HCT116 (cell line): ENCODE results near the gene C19orf85.

Source experiments
- EZH2 ChIP-seq: fragments of 200-600 bp; sonication (generic); IDR thresholded peaks from 2 replicates; pipeline ENCODE4 v1.6.1; 2017; ENCODE audit warnings: antibody characterized with exemption, mixed run types
- EZH2phosphoT487 ChIP-seq: fragments of 200-600 bp; IDR thresholded peaks from 2 replicates; pipeline ENCODE4 v1.6.1; 2018; ENCODE audit warnings: antibody characterized with exemption, borderline replicate concordance
- FOSL1 ChIP-seq: IDR thresholded peaks from 2 replicates; pipeline ENCODE4 v1.6.1; 2012; ENCODE audit warnings: low read depth
- JUND ChIP-seq: IDR thresholded peaks from 2 replicates; pipeline ENCODE4 v1.6.1; 2012
- MAX ChIP-seq: IDR thresholded peaks from 2 replicates; pipeline ENCODE4 v1.6.1; 2012
- POLR2A ChIP-seq: IDR thresholded peaks from 2 replicates; pipeline ENCODE4 v1.7.0; 2011; ENCODE audit warnings: borderline replicate concordance; ENCODE audit not compliant: insufficient read depth, insufficient read length; ENCODE audit errors: extremely low read depth
- POLR2AphosphoS5 ChIP-seq: IDR thresholded peaks from 2 replicates; pipeline ENCODE4 v1.6.1; 2011; ENCODE audit warnings: mild to moderate bottlenecking, low read depth, low read length, moderate library complexity
- RAD21 ChIP-seq: IDR thresholded peaks from 2 replicates; pipeline ENCODE4 v1.6.1; 2012; ENCODE audit warnings: low read depth, mild to moderate bottlenecking
- SIN3A ChIP-seq: IDR thresholded peaks from 2 replicates; pipeline ENCODE4 v1.6.1; 2012; ENCODE audit warnings: low read depth
- SP1 ChIP-seq: IDR thresholded peaks from 2 replicates; pipeline ENCODE4 v1.6.1; 2012; ENCODE audit warnings: low read depth
- SRF ChIP-seq: IDR thresholded peaks from 2 replicates; pipeline ENCODE4 v1.6.1; 2012; ENCODE audit warnings: low read depth
- YY1 ChIP-seq: IDR thresholded peaks from 2 replicates; pipeline ENCODE4 v1.6.1; 2011; ENCODE audit warnings: low read length, low read depth, moderate library complexity, mild to moderate bottlenecking; ENCODE audit not compliant: insufficient replicate concordance; ENCODE audit errors: extremely low read depth
- TF ChIP-seq, protein P1 (sequence below), 3 experiments: fragments of 200-600 bp in 1 of 3; sonication (generic) in 1 of 3; IDR thresholded peaks in 2 of 3; conservative IDR thresholded peaks in 1 of 3; 2 replicates each; pipeline ENCODE4 v1.5.1; 2012 to 2017; ENCODE audit warnings: low read depth in 2 of 3, low read length in 2 of 3, antibody characterized with exemption in 1 of 3, borderline replicate concordance in 1 of 3, control low read depth in 1 of 3, mild to moderate bottlenecking in 1 of 3, mixed read lengths in 1 of 3, mixed run types in 1 of 3, moderate library complexity in 1 of 3; ENCODE audit not compliant: insufficient read depth in 1 of 3
- TF ChIP-seq, protein P2 (sequence below): IDR thresholded peaks from 2 replicates; pipeline ENCODE4 v1.6.1; 2012

DNA sequence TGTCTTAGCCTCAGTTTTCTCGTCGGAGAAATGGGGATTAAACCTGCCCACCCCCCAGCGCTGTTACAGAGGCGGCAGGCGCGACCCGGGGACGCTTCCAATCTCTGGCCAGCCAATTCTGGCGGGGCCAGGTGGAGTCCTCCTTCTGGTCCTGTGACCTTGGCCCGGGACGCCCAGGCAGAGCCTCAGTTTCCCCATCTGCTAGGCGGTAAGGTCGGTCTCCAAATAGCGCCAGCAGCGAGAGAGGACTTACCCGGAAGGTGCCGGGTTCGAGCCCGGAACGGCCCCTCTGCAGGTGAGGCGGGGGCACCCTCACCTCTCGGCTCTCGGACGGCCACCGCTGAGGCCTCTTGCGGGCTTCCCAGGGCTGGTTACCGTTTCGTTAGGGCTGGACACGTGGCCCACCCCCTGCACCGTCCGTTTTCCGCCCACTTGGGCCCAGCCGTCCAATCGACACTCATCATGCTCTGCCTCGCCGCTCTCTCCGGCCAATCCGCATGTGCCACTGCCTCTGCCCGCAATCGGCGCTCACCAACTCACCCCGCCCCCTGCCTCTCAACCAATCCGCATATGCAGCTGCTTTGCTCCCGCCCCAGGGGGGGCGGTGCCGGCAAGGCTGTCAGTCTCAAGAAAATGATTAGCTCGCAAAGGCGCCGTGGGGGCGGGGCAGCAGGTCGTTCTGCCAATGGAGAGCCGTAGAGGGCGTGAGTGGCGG is 3.1 kb downstream of the C19orf85 start, which contains the start of gene ISOC2:
- peak; percentile 96 for TF ChIP-seq MAX
- no peak; the same call in 1 of the 2 replicates for TF ChIP-seq POLR2AphosphoS5
- TF ChIP-seq SIN3A = no peak
- no peak for TF ChIP-seq POLR2A
- no peak for TF ChIP-seq EZH2
- TF ChIP-seq, protein P1, sequence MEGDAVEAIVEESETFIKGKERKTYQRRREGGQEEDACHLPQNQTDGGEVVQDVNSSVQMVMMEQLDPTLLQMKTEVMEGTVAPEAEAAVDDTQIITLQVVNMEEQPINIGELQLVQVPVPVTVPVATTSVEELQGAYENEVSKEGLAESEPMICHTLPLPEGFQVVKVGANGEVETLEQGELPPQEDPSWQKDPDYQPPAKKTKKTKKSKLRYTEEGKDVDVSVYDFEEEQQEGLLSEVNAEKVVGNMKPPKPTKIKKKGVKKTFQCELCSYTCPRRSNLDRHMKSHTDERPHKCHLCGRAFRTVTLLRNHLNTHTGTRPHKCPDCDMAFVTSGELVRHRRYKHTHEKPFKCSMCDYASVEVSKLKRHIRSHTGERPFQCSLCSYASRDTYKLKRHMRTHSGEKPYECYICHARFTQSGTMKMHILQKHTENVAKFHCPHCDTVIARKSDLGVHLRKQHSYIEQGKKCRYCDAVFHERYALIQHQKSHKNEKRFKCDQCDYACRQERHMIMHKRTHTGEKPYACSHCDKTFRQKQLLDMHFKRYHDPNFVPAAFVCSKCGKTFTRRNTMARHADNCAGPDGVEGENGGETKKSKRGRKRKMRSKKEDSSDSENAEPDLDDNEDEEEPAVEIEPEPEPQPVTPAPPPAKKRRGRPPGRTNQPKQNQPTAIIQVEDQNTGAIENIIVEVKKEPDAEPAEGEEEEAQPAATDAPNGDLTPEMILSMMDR (IDR thresholded peaks at IDR 0.05 in 2 of 3, conservative IDR thresholded peaks at IDR 0.05 in 1 of 3; ENCODE audit: borderline replicate concordance in 1 of 3, insufficient read depth in 1 of 3, low read depth in 2 of 3, low read length in 2 of 3) = no peak
- TF ChIP-seq RAD21 = no peak
- no peak for TF ChIP-seq SRF
- TF ChIP-seq, protein P2, sequence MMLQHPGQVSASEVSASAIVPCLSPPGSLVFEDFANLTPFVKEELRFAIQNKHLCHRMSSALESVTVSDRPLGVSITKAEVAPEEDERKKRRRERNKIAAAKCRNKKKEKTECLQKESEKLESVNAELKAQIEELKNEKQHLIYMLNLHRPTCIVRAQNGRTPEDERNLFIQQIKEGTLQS = no peak
- TF ChIP-seq EZH2phosphoT487 = no peak
- peak; percentile 99 for TF ChIP-seq SP1
- TF ChIP-seq FOSL1 = no peak
- no peak for TF ChIP-seq JUND
- no peak for TF ChIP-seq YY1
